HG03135 (cell line): ENCODE measurements around the gene PIP5K1C.
"Not testable (repeated sequence)": the region's sequence is repeated elsewhere in the genome, so short reads cannot be mapped to it uniquely, and the experiment has no call there.

Source experiments
- ATAC-seq: cut with Tn5 transposase; IDR thresholded peaks from one replicate; pipeline ENCODE4 v1.9.1; 2021; ENCODE audit warnings: mild to moderate bottlenecking, moderate library complexity; ENCODE audit not compliant: unreplicated experiment

Gene PIP5K1C

GRCh38 chr19:3648037-3648905 lies 52.0 kb downstream of the PIP5K1C start:
- ATAC-seq = no peak

DNA sequence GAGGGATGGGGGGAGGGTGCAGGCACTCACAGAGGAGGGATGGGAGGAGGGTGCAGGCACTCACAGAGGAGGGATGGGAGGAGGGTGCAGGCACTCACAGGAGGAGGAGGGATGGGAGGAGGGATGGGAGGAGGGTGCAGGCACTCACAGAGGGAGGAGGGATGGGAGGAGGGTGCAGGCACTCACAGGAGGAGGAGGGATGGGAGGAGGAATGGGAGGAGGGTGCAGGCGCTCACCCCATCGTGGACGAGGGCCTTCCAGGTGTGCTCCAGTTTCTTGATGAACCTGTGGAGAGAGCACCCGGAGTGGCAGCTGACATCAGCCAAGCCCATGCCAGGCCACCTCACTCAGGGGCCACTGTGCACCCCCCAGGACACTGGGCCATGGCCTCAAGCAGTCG lies 53.2 kb downstream of the PIP5K1C start:
- not testable (repeated sequence) for ATAC-seq

- no peak for ATAC-seq
Measured at GRCh38 chr19:3646336-3647092, 53.8 kb downstream of the PIP5K1C start.

- no peak for ATAC-seq
Measured at GRCh38 chr19:3645726-3646125, 54.5 kb downstream of the PIP5K1C start.

- no peak for ATAC-seq
Measured at GRCh38 chr19:3645067-3645396, 55.2 kb downstream of the PIP5K1C start.

- ATAC-seq = no peak
Measured at GRCh38 chr19:3644351-3645066, 55.8 kb downstream of the PIP5K1C start.

DNA sequence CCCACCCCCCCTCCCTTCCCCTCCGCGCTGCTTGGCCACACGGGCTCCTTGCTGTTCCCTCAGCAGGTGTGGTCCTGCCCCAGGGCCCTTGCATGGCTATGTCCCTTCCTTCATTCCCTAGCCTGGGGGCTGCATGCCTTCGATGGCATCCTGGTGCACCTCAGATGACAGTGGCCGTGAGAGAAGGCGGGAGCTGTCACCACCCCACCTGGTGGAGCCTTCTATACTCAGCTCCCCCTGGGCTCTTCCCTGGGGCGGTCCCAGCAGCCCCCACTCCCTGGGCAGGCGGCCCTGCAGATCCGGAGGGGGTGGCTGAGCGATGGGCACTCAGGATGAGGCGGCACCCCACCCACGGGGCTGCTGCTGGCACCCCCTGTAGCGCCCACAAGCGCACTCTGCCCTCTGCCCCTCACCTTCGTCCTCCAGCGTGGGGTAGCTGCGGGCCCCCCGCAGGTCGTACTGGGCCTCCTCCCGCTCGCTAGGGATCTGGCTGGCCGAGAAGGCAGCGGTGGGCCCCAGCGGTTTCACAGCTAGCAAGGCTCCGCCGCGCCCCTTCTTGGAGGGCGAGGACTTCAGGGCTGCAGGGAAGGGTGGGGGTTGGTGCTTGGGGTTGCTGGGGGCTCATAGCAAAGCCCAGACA lies 56.5 kb downstream of the PIP5K1C start:
- ATAC-seq = no peak

DNA sequence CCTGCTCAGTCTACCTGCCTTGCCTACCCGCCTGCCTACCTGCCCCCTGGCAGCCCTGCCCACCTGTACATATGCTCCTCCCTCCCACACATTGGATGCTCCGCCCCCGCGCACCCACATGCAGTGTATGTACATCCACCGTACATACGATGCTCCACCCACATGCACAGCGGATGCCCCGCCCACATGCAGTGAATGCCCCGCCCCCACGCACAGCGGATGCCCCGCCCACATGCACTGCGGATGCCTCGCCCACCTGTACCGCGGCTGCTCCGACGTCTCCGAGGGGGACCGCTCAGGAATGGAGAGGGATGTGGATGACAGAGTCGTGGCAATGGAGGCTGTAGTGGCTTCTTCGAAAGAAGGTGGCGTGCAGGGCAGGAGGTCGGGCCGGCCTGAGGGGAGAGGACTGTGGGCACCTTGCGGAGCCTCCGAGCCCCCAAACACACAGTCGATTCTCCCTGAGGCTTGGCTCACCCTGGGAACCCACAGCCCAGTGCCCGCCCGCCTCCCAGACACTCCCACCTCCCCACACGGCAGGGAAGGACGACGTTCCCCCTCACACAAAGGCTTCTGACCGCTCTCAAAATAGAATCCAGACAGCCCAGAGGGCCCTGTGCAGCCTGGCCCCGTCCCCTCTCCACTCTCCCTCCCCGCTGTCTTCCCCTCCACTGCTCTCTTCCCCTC lies 57.1 kb downstream of the PIP5K1C start:
- ATAC-seq = no peak

GRCh38 chr19:3642296-3642695 lies 58.0 kb downstream of the PIP5K1C start:
- ATAC-seq = no peak

- no peak for ATAC-seq
Measured at GRCh38 chr19:3641515-3642269, 58.6 kb downstream of the PIP5K1C start.

DNA sequence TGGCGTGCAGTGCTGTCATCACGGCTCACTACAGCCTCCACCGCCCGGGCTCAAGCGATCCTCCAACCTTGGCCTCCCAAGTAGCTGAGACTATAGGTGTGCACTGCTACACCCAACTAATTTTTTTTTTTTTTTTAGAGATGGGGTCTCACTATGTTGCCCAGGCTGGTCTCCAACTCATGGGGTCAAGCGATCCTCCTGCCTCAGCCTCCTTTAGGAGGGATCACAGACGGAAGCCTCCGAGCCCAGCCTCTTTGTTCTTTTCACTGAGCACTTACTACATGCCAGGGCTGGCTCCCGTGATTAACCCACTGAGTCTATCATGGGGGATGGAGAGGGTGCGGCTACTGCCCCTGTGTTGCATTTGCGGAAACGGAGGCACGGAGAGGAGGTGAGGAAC lies 60.8 kb downstream of the PIP5K1C start:
- no peak for ATAC-seq

DNA sequence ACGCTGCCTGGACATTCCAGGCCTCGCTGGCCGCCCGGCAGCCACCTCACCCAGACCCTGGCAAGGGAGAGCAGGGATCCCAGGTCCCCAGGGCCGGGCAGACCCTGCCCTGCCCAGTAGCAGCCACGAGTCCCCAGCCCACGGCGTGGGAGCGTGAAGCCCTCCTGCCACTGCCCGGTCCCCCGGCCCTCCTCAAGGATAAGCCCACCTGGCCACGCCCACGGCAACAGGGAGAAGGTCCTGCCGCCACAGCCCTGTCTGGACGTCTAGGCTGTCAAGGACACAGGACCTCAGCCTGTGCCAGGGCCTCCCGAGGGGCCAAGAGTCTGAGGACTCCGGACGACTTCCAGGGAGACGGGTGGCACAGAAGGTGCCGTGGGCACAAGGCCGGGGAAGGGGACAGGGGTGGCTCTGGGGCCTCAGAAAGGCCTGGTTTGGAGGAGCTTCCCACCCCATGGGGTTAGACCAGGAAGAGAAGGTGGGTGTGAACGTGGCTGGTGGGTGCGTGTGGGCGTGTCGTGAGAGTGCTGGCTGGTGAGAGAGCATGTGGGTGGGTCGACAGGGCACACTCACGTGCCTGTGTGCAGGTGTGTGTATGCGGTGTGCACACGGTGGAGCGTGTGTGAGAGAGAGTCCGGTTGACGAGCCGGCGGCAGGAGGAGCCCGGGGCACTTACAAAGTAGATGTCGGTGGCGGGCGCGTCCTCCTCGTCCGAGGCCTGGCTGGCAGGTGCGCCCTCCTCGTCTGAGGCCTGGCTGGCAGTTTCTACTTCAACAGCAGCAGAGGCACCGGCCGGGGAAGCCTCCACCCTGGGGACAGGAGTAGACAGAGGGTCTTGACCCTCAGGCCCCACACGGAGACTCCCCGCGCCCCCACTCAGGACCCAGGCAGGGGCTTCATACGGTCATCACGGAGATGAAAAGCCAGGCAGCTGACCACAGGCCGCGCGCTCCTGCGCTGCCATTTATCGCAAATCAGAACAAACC lies 61.8 kb downstream of the PIP5K1C start:
- no peak for ATAC-seq

DNA sequence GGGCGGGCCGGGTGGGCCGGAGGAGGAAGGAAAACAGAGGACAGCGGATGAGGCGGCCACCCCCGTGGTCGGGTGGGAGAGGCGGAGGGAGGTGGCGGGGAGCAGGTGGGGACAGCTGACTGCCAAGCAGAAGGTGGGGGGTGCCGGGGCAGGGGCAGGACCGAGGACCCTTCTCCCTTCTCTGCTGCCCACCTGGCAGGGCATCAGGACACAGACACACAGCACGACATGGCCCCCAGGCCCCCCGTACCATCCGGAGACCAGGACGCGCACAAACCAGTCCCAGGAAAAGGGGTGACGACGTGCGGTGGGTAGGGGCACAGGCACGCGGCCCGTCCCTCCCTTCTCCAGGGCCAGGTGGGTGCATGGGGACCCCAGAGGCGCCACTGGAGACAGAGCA lies 62.6 kb downstream of the PIP5K1C start:
- ATAC-seq = no peak

DNA sequence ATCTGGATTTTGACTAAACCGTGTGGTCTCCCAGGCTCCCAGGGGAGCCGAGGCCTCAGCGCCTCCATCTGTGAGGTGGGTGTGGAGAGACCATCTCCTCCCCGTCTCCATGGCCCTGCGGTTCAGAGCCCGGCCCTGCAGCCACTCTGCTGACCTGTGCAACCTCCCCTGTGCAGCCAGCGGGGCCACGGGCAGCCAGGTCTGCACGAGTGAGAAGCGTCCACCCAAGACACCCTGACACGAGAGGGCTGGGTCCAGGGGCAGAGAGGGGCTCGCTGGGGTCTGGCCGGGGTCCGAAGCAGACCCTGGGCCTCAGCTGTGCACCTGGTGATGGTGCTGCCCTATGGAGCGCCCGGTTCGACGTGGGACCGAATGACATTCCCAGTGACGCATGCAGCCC lies 63.3 kb downstream of the PIP5K1C start:
- no peak for ATAC-seq

GRCh38 chr19:3636506-3636905 lies 63.8 kb downstream of the PIP5K1C start:
- ATAC-seq = no peak

GRCh38 chr19:3634496-3635045 lies 65.7 kb downstream of the PIP5K1C start:
- ATAC-seq = no peak

DNA sequence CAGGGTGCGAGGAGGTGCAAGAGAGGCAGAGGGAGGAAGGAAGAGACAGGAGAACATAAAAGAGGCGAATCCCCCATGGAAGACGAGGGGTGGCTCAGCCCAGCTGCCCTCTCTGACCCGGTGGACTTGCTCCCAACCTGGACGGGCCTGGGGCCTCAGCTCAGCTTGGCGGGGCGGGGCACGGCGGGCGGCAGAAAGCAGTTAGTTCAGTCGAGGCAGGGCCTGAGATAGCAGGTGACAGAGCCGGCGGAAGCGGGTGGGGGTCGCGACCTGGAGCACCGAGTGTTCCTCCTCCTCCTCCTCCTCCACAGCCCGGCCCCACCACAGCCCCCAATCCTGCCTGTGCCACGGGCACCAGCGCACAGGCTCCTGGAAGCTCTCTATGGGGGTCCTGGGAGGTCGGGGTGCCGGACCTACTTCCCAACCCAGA lies 66.7 kb downstream of the PIP5K1C start:
- ATAC-seq = no peak
